Smooth muscle cell (in vitro differentiated cells): ENCODE results near the gene SH3TC1. TPM values are rescaled to one million over a fixed set of nuclear protein-coding genes. Genes with fewer than 3 reads are reported as not detected.

Experiments used
- DNase-seq: peaks from one replicate; lab custom pipeline; 2025; ENCODE audit not compliant: unreplicated experiment; lab: John Stamatoyannopoulos, UW
- H2AFZ ChIP-seq: fragments of 200-600 bp; sonication (generic); 2 replicates; pipeline ENCODE4 v1.6.0; 2016; ENCODE audit warnings: antibody characterized with exemption, low read depth, mild to moderate bottlenecking
- H3F3A ChIP-seq: fragments of 200-600 bp; sonication (generic); 2 replicates; pipeline ENCODE4 v1.6.0; 2017; ENCODE audit warnings: antibody characterized with exemption, low read depth
- H3K27ac ChIP-seq: fragments of 200-600 bp; sonication (generic); 2 replicates; pipeline ENCODE4 v1.5.1; 2016; ENCODE audit warnings: low read depth, mild to moderate bottlenecking
- H3K27me3 ChIP-seq: fragments of 200-600 bp; sonication (generic); 2 replicates; pipeline ENCODE4 v1.6.1; 2016; ENCODE audit warnings: low read depth, mild to moderate bottlenecking
- H3K36me3 ChIP-seq: fragments of 200-600 bp; sonication (generic); 2 replicates; pipeline ENCODE4 v1.5.1; 2016; ENCODE audit warnings: low read depth
- H3K4me1 ChIP-seq: fragments of 200-600 bp; sonication (generic); 2 replicates; pipeline ENCODE4 v1.5.1; 2016; ENCODE audit warnings: low read depth
- H3K4me2 ChIP-seq: fragments of 200-600 bp; sonication (generic); 2 replicates; pipeline ENCODE4 v1.6.0; 2016; ENCODE audit warnings: mild to moderate bottlenecking
- H3K4me3 ChIP-seq: fragments of 200-600 bp; sonication (generic); 2 replicates; pipeline ENCODE4 v1.5.1; 2016; ENCODE audit warnings: mild to moderate bottlenecking
- H3K79me2 ChIP-seq: fragments of 200-600 bp; sonication (generic); 2 replicates; pipeline ENCODE4 v1.6.0; 2016; ENCODE audit warnings: low read depth, mild to moderate bottlenecking
- H3K9ac ChIP-seq: fragments of 200-600 bp; sonication (generic); 2 replicates; pipeline ENCODE4 v1.6.0; 2016; ENCODE audit warnings: low read depth
- H3K9me3 ChIP-seq: fragments of 200-600 bp; sonication (generic); replicated peaks from 2 replicates; pipeline ENCODE4 v1.5.1; 2016; ENCODE audit warnings: low read depth
- H4K20me1 ChIP-seq: fragments of 200-600 bp; sonication (generic); 2 replicates; pipeline ENCODE4 v1.6.0; 2016; ENCODE audit warnings: low read depth
- CTCF ChIP-seq: fragments of 200-600 bp; sonication (generic); IDR thresholded peaks from 2 replicates; pipeline ENCODE4 v1.5.1; 2017; ENCODE audit warnings: borderline replicate concordance, mild to moderate bottlenecking, antibody characterized with exemption; ENCODE audit not compliant: insufficient read depth, poor library complexity, severe bottlenecking
- WGBS: methylation state at CpG from one replicate; pipeline ENCODE4 v1.1.7; 2016; ENCODE audit warnings: low lambda C conversion rate; 5-methylcytosine and 5-hydroxymethylcytosine counted together
- polyA plus RNA-seq: library from polyadenylated mRNA; unstranded; fragments of >200 nt; fragmentation: Nextera tagmentation; extraction: Ambion mirVana; gene quantifications from 2 replicates; pipeline ENCODE4 v1.2.1, GENCODE V29; 2016
- total RNA-seq: library from RNA; depleted of rRNA; stranded (reverse); fragments of >200 nt; gene quantifications from 2 replicates; pipeline ENCODE4 v1.2.3, GENCODE V29; 2014

Gene SH3TC1
- total and polyA plus RNA-seq, 2 experiments from 2014 or later: 7.8 to 17.7 TPM

- Histone ChIP-seq H3F3A (no peaks in the 10 kb centered on the region), H3K79me2 (no peaks in the 10 kb centered on the region), H3K4me2 (no peak overlapping the region), H4K20me1 (no peaks in the 10 kb centered on the region), H3K27ac (no peak overlapping the region), H3K27me3 (no peaks in the 10 kb centered on the region), H2AFZ (no peak overlapping the region), H3K9ac (no peak overlapping the region), H3K4me1 (no peaks in the 10 kb centered on the region), H3K36me3 (no peaks in the 10 kb centered on the region), H3K9me3 (no peaks in the 10 kb centered on the region), H3K4me3 (no peak overlapping the region)
- 77% methylated on average over 12 of the region's 12 CpGs for WGBS
- no peak for DNase-seq
- TF ChIP-seq CTCF: no peak
These were observed 15.9 kb downstream of the SH3TC1 start for GRCh38 chr4:8215001-8215427.

DNA sequence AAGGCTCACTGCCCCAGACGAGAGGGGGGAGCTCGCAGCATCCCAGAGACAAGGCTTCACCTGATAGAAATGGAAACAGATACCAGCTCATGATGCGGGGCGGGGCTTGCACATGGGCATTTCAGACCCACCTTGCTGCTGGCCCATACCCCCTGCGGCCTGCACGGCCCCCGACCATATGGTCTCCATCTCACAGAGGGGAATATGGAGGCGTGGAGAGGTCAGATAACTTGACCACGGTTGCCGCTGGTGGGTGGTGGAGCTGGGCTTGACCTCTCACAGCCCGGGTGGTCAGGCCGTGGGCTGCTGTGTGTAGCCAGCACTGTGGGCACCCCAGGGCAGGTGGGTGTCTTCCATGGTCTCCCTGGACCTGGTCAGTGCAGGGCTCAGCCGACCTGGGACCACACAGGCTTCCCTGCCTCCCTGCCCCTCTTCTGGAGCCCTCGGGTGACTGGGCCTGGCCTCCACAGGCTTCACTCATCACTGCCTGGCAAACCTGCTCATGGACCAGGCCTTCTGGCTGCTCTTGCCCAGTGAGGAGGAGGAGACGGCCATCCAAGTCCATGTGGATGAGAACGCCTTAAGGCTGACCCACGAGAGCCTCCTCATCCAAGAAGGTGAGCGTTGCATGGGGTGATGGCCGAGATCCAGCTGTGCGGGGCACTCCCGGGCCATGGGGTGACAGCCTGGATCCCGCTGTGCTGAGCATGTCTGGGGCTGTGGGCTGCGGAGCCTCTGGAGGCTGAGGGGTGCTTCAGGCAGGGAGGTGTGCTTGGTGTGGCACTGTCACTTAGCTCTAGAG lies 16.8 kb downstream of the SH3TC1 start:
- 96% methylated on average over 23 of the region's 23 CpGs for WGBS
- no peak for TF ChIP-seq CTCF
- Histone ChIP-seq H3K79me2 (no peaks in the 10 kb centered on the region), H3K4me2 (no peak overlapping the region), H3K9ac (no peak overlapping the region), H3K36me3 (no peaks in the 10 kb centered on the region), H4K20me1 (no peaks in the 10 kb centered on the region), H3K4me1 (no peaks in the 10 kb centered on the region), H2AFZ (no peak overlapping the region), H3K27ac (no peak overlapping the region), H3K9me3 (no peaks in the 10 kb centered on the region), H3F3A (no peaks in the 10 kb centered on the region), H3K4me3 (no peak overlapping the region), H3K27me3 (no peaks in the 10 kb centered on the region)
- no peak for DNase-seq

- no peak overlapping the region for H3K4me3 ChIP-seq
- H3K4me2 ChIP-seq: no peak overlapping the region
- no peaks in the 10 kb centered on the region for H4K20me1 ChIP-seq
- H3K36me3 ChIP-seq: no peaks in the 10 kb centered on the region
- H3K27me3 ChIP-seq: no peaks in the 10 kb centered on the region
- H3K9ac ChIP-seq: no peak overlapping the region
- no peaks in the 10 kb centered on the region for H3F3A ChIP-seq
- no peak overlapping the region for H3K27ac ChIP-seq
- no peaks in the 10 kb centered on the region for H3K4me1 ChIP-seq
- 92% methylated on average over 28 of the region's 28 CpGs for WGBS
- no peak for DNase-seq
- no peaks in the 10 kb centered on the region for H3K9me3 ChIP-seq
- H2AFZ ChIP-seq: no peak overlapping the region
- H3K79me2 ChIP-seq: no peaks in the 10 kb centered on the region
- TF ChIP-seq CTCF: no peak
These were observed 17.6 kb downstream of the SH3TC1 start for GRCh38 chr4:8216443-8217245.
